DND-41 (cell line): ENCODE data around the gene B3GALT4.

Source experiments
- ATAC-seq: fragments of 200-7000 bp; cut with Tn5 transposase; 3 replicates; pipeline ENCODE4 v1.9.1; 2021; ENCODE audit warnings: low read depth; ENCODE audit not compliant: insufficient read depth
- DNase-seq: peaks from one replicate; pipeline ENCODE4 v3.0.0-alpha.2; 2020
- H2AFZ ChIP-seq: 2 replicates; pipeline ENCODE4 v1.6.0; 2012; ENCODE audit warnings: low read depth, low read length
- H3K27ac ChIP-seq: 2 replicates; pipeline ENCODE4 v1.5.1; 2012; ENCODE audit warnings: low read length, inconsistent platforms
- H3K27me3 ChIP-seq: fragments of 200-600 bp; sonication (generic); 2 replicates; pipeline ENCODE4 v1.6.0; 2012; ENCODE audit warnings: low read length, mild to moderate bottlenecking, inconsistent platforms; ENCODE audit not compliant: insufficient read depth, poor library complexity
- H3K36me3 ChIP-seq: 2 replicates; pipeline ENCODE4 v1.5.1; 2012; ENCODE audit warnings: low read length, inconsistent platforms; ENCODE audit not compliant: insufficient read depth
- H3K4me1 ChIP-seq: 2 replicates; pipeline ENCODE4 v1.5.1; 2012; ENCODE audit warnings: mild to moderate bottlenecking, low read length; ENCODE audit not compliant: insufficient read depth
- H3K4me2 ChIP-seq: 2 replicates; pipeline ENCODE4 v1.6.0; 2012; ENCODE audit warnings: mild to moderate bottlenecking, moderate library complexity, low read length, inconsistent platforms; ENCODE audit not compliant: insufficient read depth
- H3K4me3 ChIP-seq, 2 experiments: fragments of 200-600 bp in 1 of 2; shearing (Covaris generic) in 1 of 2; 2 replicates each; pipeline ENCODE4 v1.5.1; 2012 to 2016; ENCODE audit warnings: inconsistent platforms in 2 of 2, low read length in 2 of 2, mild to moderate bottlenecking in 2 of 2, low read depth in 1 of 2, moderate library complexity in 1 of 2
- H3K79me2 ChIP-seq: 2 replicates; pipeline ENCODE4 v1.6.0; 2012; ENCODE audit warnings: low read length, inconsistent platforms; ENCODE audit not compliant: insufficient read depth
- H3K9ac ChIP-seq: 2 replicates; pipeline ENCODE4 v1.6.0; 2012; ENCODE audit warnings: low read depth, mild to moderate bottlenecking, inconsistent platforms, low read length, moderate library complexity
- H3K9me3 ChIP-seq: 2 replicates; pipeline ENCODE4 v1.5.1; 2012; ENCODE audit warnings: low read length, moderate library complexity, mild to moderate bottlenecking, inconsistent platforms; ENCODE audit not compliant: insufficient read depth, severe bottlenecking
- H4K20me1 ChIP-seq: 2 replicates; pipeline ENCODE4 v1.6.0; 2012; ENCODE audit warnings: low read length; ENCODE audit not compliant: insufficient read depth
- EZH2 ChIP-seq: IDR thresholded peaks from 3 replicates; pipeline ENCODE4 v1.6.1; 2012; ENCODE audit warnings: borderline replicate concordance, low read depth, mild to moderate bottlenecking, moderate library complexity, low read length, inconsistent platforms; ENCODE audit not compliant: severe bottlenecking
- TF ChIP-seq, protein P1 (sequence below): IDR thresholded peaks from 2 replicates; pipeline ENCODE4 v1.5.1; 2012; ENCODE audit warnings: borderline replicate concordance, low read length, moderate library complexity, mild to moderate bottlenecking; ENCODE audit not compliant: poor library complexity, severe bottlenecking; ENCODE audit errors: extremely low read depth

The B3GALT4 gene

DNA sequence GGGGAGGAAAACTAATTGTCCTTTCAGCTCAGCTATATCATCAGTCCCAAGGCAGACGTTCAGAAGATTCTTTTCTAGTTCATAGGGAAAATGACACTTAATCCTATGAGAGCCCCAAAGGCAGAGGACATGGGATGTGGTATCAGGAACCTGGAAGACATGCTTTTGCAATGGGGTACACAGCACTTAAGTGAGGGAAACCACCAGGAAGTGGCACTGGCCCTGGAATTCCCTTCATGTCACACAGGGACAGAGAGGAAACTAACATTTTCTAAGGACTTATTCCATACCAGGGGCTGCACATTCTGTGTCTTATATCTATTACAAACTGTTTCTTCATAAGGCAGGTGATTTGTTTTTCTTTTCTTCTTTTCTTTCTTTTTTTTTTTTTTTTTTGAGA is 33.4 kb upstream of the B3GALT4 start:
- H3K4me2 ChIP-seq, result no peak overlapping the region
- peaks cover 8% of the 10 kb centered on the region for H3K4me1 ChIP-seq
- no peak overlapping the region for H3K9ac ChIP-seq
- DNase-seq (no peak), ATAC-seq (no peak)
- no peaks in the 10 kb centered on the region for H4K20me1 ChIP-seq
- no peak overlapping the region for H3K27ac ChIP-seq
- no peak overlapping the region for H2AFZ ChIP-seq
- no peak overlapping the region for H3K4me3 ChIP-seq
- no peak for TF ChIP-seq EZH2
- TF ChIP-seq, protein P1, sequence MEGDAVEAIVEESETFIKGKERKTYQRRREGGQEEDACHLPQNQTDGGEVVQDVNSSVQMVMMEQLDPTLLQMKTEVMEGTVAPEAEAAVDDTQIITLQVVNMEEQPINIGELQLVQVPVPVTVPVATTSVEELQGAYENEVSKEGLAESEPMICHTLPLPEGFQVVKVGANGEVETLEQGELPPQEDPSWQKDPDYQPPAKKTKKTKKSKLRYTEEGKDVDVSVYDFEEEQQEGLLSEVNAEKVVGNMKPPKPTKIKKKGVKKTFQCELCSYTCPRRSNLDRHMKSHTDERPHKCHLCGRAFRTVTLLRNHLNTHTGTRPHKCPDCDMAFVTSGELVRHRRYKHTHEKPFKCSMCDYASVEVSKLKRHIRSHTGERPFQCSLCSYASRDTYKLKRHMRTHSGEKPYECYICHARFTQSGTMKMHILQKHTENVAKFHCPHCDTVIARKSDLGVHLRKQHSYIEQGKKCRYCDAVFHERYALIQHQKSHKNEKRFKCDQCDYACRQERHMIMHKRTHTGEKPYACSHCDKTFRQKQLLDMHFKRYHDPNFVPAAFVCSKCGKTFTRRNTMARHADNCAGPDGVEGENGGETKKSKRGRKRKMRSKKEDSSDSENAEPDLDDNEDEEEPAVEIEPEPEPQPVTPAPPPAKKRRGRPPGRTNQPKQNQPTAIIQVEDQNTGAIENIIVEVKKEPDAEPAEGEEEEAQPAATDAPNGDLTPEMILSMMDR, result no peak
- peaks cover 12% of the 10 kb centered on the region for H3K27me3 ChIP-seq
- no peaks in the 10 kb centered on the region for H3K36me3 ChIP-seq
- H3K79me2 ChIP-seq, result no peaks in the 10 kb centered on the region
- H3K9me3 ChIP-seq, result no peaks in the 10 kb centered on the region

DNA sequence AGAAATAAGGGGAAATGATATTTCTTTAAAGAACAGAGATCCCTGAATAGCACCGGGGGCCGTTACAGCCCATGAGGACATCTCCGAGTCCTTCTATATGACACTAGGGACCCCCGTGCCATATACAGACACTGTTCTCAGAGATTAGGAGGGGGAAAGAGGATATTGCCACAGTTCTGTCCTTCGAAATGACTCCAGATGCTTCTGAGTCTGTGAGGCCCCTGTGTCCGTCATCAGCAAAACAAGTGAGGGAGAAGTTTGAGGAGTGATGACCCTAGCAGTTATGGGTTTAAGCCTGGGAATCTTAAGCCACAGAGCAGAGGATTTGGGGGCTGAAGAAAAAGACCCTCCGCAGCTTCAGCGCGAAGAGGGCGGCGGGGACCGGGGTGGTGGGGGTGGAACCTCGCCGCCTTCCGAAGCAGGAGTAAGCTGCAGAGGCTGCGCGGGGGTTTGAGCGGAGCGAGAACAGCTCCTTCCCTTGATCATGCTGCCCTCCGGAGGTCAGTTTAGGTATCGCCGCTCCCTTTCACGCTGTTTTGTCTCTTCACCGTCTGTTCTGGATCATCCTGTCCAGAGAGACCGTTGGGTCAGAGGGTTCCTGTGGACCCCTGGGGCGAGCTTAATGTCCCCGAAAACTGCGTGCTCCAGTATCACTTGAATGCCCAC is 28.8 kb upstream of the B3GALT4 start:
- peaks cover 14% of the 10 kb centered on the region for H3K79me2 ChIP-seq
- H3K4me3 ChIP-seq, result peak overlapping the region; percentile 19 to 63; a peak in 3 of 4 replicates
- H3K9me3 ChIP-seq, result no peaks in the 10 kb centered on the region
- peak overlapping the region; percentile 80 for H3K27ac ChIP-seq
- H3K9ac ChIP-seq, result peak overlapping the region; percentile 67
- TF ChIP-seq, protein P1, result peak; percentile 93
- TF ChIP-seq EZH2, result no peak
- peaks cover 18% of the 10 kb centered on the region for H3K36me3 ChIP-seq
- H3K4me2 ChIP-seq, result peak overlapping the region; percentile 88
- ATAC-seq (peak; percentile 53), DNase-seq (peak; percentile 91)
- peaks cover 39% of the 10 kb centered on the region for H3K4me1 ChIP-seq
- H4K20me1 ChIP-seq, result no peaks in the 10 kb centered on the region
- H2AFZ ChIP-seq, result peak overlapping the region; percentile 85
- H3K27me3 ChIP-seq, result no peaks in the 10 kb centered on the region

DNA sequence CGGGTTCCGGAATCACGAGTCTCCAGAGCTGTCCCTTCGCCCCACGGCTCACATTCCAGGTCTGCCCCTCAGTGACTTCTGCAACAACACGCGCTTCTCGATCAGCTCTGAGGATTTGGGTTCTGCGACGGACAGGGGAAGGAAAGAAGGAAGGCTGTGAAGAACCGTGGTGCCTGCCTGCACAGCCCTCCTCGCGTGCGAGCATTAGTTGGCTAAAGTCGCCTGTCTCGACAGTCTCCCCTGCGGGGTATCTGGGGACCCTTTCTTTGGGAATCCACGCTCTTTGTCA is 28.3 kb upstream of the B3GALT4 start:
- Histone ChIP-seq H3K4me1 (peaks cover 39% of the 10 kb centered on the region), H3K36me3 (peaks cover 18% of the 10 kb centered on the region), H3K4me2 (peak overlapping the region; percentile 88), H3K9ac (peak overlapping the region; percentile 67), H2AFZ (peak overlapping the region; percentile 85), H3K27ac (peak overlapping the region; percentile 80), H3K79me2 (peaks cover 14% of the 10 kb centered on the region), H3K9me3 (no peaks in the 10 kb centered on the region), H4K20me1 (no peaks in the 10 kb centered on the region), H3K4me3 (peak overlapping the region; percentile 19 to 63; a peak in 3 of 4 replicates), H3K27me3 (no peaks in the 10 kb centered on the region)
- TF ChIP-seq EZH2, result no peak
- TF ChIP-seq, protein P1, result no peak
- DNase-seq (no peak), ATAC-seq (peak; percentile 15)
